ENCODE data around the gene NKD1.

Gene NKD1

DNA sequence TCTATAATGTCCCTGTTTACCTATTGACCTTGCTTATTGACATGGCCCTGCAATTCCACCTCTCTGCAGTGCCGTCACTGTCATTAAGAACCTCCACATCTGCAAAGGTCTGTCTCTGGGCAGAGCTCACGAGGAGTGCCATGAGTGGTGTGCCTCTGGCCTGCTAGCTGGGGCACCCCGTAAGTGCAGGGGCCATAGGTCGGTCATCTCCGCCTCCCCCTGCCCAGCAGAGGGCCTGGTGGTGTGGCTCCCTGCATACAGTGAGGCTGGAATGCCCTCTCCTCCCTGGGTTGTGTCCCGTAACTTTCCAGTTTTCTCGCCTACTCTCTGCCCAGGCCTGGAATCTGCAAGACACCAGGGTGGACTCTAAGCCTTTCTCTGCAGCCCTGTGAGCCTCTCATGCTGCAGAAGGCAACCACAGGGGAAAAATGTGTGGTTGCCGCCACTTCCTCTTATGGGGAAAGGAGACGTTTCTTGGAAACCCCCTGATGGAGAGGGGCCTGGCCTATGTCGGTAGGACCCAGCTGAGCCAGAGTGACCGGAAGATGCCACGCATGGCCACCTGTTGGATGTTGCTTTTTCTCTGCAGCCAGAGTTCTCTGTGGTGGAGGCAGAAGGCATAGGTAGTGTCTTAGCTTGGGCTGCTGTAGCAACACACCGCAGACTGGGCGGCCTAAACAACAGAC lies 135.6 kb downstream of the NKD1 start:
- no peak for TF ChIP-seq ZNF274 (IDR thresholded peaks at IDR 0.05; ENCODE audit: low read depth, low read length)
- no peak overlapping the region; the same call in 1 of the 2 replicates for H3K4me3 ChIP-seq (ENCODE audit: low read length)

DNA sequence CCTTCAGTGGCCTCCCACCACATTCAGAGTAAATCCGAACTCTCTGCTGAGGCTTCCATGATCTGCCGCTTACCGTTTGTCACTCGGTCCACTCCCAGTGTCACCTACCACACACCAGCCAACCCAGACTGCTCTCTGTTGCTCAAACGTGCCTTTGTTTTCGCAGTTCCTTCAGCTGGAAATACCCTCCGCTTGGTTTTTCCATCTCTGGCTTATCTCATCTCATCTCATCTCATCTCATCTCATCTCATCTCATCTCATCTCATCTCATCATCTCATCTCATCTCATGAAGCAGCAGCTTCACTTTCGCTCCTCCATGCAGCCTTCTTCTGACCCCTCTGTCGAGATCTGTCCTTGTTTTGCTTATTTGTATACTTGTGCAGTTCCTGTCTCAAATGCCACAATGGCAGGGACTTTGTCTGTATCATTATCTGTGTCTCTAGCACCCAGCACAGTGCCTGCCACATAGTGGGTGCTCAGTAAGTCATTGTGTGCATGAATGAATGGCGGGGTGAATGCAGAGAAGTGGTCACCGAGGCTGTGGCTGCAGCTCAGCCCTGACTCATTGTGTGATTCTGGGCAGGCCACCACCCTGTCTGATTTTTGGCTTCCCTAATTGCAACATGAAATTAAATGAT lies 136.7 kb downstream of the NKD1 start:
- no peak for TF ChIP-seq ZNF274 (IDR thresholded peaks at IDR 0.05; ENCODE audit: low read depth, low read length)
- H3K4me3 ChIP-seq (ENCODE audit: low read length) = no peak overlapping the region; the same call in 1 of the 2 replicates

DNA sequence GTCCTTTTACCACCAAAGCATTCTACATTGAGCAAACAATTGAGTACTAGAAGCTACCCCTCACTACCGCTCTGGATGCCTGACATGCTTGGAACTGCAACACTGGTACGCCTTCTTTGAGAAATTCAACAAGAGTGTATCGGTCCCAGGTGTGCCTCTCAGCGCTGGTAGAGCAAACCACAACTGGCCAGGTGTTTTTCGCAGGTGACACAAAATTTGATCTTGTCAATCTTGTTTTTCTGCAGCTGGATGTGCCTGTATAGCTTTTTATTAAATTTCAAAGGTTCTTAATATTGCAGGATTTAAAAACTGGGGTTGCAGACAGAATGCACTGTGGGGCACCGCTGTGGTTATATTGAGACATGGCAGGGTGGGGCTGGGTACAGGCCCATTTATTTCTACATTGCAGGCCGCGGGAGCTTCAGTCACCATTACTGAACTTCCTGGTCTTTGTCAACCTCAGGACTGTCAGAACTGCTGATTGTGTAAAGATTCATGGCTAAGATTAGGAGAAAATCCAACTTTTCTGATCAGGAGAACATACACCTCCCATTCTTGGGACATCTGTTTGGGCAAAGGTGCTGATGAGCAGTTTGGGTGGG lies 137.4 kb downstream of the NKD1 start:
- no peak overlapping the region; the same call in 1 of the 2 replicates for H3K4me3 ChIP-seq (ENCODE audit: low read length)
- no peak for TF ChIP-seq ZNF274 (IDR thresholded peaks at IDR 0.05; ENCODE audit: low read depth, low read length)

DNA sequence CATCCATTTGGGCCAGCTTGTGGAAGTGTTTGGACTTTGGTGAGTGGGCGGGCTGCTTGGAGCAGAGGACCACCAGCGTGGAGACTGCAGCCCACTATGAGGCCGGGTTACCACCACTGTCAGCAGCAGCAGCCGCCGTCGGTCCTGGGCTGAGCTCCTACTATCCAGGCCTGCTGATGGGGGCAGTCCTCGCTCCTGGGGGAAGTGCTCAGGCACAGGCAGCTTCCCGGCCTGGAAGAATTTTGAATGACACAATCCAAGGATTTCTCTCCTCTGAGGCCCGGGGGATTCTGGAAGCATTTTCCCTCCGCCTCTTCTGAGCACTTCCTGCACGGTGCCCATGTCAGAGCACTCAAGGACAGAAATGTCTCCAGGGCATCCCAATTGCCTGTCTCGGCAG lies 139.9 kb downstream of the NKD1 start:
- no peak for TF ChIP-seq ZNF274 (IDR thresholded peaks at IDR 0.05; ENCODE audit: low read depth, low read length)
- no peak overlapping the region for H3K4me3 ChIP-seq (ENCODE audit: low read length)

DNA sequence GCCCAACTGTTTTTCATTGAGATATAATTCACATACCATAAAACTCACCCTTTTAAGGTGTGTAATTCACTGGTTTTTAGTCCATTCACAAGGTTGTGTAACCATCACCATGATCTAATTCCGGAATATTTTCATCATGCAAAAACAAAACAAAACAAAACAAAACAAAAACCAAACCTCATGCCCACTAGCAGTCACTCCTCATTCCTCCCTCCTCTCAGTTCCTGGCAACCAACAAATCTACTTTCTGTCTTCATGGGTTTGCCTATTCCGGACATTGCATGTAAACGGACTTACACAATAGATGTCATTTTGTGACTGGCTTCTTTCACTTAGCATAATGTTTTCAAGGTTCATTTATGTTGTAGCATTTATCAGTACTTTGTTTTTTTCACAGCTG lies 140.7 kb downstream of the NKD1 start:
- TF ChIP-seq ZNF274 (IDR thresholded peaks at IDR 0.05; ENCODE audit: low read depth, low read length) = no peak
- H3K4me3 ChIP-seq (ENCODE audit: low read length) = no peak overlapping the region

DNA sequence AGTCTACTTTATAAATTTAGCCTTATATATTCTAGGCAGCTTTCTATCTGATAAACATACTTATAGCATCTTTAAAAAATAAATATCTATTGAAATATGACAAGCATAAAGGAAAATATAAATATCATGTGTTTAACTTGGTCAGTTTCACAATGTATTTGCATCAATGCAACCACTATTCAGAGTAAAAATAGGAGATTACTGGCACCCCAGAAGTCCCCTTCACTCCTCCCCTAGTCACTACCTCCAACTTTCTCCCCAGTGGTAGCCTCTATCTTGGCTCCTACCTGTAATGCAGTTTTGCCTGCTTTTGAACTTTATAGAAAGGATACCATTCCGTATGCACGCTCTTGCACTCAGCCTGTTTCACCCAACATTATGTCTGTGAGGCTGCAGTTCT lies 142.0 kb downstream of the NKD1 start:
- H3K4me3 ChIP-seq (ENCODE audit: low read length) = no peak overlapping the region
- no peak for TF ChIP-seq ZNF274 (IDR thresholded peaks at IDR 0.05; ENCODE audit: low read depth, low read length)

DNA sequence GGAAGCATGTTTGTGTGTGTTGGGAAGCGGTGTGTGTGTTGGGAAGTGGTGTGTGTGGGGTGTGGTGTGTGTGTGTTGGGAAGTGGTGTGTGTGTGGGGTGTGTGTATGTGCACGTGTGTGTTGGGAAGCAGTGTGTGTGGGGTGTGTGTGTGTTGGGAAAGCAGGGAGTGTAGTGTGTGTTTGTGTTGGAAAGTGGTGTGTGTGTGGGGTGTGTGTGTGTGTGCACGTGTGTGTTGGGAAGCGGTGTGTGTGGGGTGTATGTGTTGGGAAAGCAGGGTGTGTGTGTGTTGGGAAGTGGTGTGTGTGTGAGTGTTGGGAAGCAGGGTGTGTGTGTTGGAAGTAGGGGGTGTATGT lies 144.4 kb downstream of the NKD1 start:
- TF ChIP-seq ZNF274 (IDR thresholded peaks at IDR 0.05; ENCODE audit: low read depth, low read length) = no peak
- H3K4me3 ChIP-seq (ENCODE audit: low read length) = no peak overlapping the region

DNA sequence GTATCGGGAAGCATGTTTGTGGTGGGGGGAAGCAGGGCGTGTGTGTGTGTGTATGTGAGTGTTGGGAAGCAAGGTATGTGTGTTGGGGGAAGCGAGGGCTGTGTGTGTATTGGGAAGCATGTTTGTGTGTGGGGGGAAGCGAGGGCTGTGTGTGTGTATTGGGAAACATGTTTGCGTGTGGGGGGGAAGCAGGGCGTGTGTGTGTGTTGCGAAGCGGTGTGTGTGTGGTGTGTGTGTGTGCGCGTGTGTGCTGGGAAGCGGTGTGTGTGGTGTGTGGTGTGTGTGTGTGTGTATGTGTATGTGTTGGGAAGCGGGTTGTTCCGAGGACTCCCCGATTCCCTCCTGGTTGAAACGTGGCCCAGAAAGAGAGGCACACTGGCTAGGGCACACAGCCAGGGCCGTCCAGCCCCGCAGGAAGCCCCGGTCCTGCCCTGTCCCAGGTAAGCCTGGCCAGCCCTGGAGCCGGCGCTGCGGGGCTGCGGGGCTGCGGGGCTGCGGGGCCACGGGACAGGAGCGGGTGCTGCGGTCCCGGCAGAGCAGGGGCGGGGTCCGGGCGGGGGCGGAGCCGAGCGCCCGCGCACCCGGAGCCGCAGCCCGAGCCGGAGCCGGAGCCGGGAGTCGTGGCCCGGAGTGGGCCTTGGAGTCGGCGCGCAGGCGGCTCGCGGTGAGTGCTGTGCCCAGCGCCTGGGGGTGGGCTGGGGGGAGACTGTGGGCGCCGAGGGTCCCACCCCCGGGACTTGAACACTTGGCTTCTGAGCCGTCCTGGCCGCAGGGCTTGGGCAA lies 145.0 kb downstream of the NKD1 start, which contains the start of gene NOD2:
Gene NOD2 (plus strand): TSS at position 608 of the 783 bp plus-strand sequence. CDS start 5,890 bp downstream, outside the sequence.
- no peak for TF ChIP-seq ZNF274 (IDR thresholded peaks at IDR 0.05; ENCODE audit: low read depth, low read length)
- H3K4me3 ChIP-seq (ENCODE audit: low read length) = peak within 1 kb of the TSS; percentile 77

DNA sequence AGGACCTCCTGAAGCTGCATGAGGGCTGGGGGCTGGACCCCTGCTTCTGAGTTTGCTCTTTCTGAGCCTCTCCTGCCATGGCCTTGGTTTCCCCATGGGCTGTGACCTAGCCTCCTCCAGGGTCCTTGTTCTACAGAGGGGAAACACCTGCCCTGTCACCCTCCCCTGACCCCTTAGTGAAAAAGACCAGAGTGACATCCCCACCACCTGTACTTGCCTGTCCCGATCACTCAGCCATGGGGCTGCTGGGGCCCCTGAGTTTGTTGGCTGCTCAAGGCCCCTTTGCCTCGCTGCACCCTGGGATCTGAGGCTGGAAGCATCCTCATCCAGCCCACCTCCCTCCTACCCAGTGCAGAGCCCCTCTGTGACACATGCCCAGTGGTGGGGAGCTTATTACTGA lies 146.0 kb downstream of the NKD1 start:
- TF ChIP-seq ZNF274 (IDR thresholded peaks at IDR 0.05; ENCODE audit: low read depth, low read length) = no peak
- peak overlapping the region; percentile 77; the same call in 1 of the 2 replicates for H3K4me3 ChIP-seq (ENCODE audit: low read length)

DNA sequence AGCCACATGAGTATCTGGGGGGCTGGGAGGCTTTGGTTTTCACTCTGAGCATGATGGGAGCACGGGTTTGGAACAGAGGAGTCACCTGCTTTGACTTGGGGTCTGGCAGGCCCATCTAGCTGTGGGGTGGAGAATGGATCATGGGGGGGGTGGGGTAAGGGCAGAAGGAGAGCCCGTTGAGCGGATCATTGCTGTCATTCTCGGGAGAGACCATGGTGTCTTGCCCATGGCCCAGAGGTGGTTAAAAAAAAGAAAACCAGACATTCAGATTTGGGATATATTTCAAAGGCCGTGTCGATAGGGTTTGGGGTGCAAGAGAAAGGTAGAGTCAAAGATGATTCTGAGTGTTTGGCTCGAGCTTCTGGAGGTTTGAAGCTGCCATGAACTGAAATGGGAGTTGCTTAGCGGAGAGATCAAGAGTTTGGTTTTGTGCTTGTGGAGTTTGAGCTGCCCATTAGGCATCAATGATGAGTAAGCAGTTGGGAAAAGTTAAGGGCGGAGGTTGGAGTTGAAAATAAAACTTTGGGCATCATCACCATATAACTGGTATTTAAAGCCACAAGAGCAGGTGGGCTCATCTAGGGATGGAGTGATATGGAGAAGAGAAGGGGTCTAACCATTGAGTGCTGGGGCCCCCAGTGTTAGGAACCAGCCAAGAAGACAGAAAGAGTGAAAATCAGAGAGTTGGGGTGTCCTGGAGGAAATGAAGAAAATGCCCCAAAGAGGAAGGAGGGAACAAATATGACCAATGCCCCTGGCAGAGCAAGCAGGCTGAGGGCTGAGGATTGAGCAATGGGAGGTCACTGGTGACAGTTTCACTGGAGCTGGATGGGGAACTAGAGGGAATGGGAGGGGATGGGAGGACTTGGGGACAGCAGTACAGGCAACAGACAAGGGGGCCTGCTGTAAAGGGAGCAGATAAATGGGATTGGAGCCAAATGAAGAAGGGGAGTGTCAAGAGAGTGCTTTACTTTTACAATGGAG lies 147.1 kb downstream of the NKD1 start:
- no peak for TF ChIP-seq ZNF274 (IDR thresholded peaks at IDR 0.05; ENCODE audit: low read depth, low read length)
- H3K4me3 ChIP-seq (ENCODE audit: low read length) = no peak overlapping the region; the same call in 1 of the 2 replicates

DNA sequence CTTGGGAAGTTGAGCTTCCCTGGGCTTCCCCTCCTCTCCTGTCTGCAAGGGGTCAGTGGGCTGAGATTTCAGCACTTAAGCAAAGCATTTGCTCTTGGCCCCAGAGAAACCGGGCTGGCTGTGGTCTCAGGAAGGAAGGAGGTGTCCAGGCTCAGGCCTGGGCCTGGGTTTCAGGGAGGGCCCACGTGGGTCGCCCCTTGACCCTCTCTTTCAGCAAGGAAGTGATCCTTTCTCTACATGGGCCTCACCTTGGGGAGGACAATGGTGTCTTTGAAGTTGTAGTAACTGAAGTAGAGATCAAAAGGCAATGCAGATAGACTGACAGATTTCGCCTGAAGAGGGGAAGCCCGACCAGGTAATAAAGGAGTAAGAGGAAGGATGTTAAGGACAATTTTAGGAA lies 147.9 kb downstream of the NKD1 start:
- no peak for TF ChIP-seq ZNF274 (IDR thresholded peaks at IDR 0.05; ENCODE audit: low read depth, low read length)
- no peak overlapping the region; the same call in 1 of the 2 replicates for H3K4me3 ChIP-seq (ENCODE audit: low read length)

DNA sequence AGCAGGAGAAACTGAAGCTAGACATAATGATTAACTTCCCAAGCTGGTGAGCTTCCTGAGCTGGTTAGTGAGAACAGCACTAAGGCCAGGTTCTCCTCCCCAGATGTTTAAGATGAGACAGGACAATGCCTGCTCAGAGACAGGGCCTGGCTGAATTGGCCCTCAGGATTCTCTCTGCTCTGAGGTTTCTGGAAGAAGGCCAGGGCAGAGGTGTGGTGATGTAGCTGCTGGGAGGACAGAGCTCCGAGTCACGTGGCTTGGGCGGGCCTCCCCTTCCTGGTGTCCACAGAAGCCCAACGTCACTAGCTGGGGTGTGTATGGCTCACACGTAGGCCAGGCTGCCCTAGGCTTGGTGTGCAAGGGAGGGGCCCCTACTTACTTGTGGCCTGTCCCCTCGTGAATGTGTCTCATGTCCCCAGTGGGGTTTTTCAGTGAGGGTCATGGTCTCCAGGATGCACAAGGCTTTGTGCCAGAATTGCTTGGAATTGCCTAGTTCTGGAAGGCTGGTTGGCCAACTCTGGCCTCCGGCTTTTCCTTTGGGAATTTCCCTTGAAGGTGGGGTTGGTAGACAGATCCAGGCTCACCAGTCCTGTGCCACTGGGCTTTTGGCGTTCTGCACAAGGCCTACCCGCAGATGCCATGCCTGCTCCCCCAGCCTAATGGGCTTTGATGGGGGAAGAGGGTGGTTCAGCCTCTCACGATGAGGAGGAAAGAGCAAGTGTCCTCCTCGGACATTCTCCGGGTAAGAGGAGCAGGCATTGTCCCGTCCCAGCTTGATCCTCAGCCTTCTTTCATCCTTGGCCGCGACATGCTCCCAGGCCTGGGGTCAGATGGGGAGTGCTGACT lies 148.6 kb downstream of the NKD1 start:
- TF ChIP-seq ZNF274 (IDR thresholded peaks at IDR 0.05; ENCODE audit: low read depth, low read length) = no peak
- H3K4me3 ChIP-seq (ENCODE audit: low read length) = no peak overlapping the region; the same call in 1 of the 2 replicates

All from GM08714 (cell line).